ENCODE measurements around the gene DUSP7. TPM values are rescaled to one million over a fixed set of nuclear protein-coding genes. Genes with fewer than 3 reads are reported as not detected.

DUSP7 gene
- total and polyA plus RNA-seq, 9 of the 15 experiments (the other 6 are each of a cell fraction or from before 2014, with no cell fraction given), result 0.45 to 15.8 (median 8.2) TPM

- TF ChIP-seq ARID3B (CRISPR knock-in tag; IDR thresholded peaks at IDR 0.05; ENCODE audit: borderline replicate concordance), result no peak
- no peak for TF ChIP-seq PBX2 (CRISPR knock-in tag; IDR thresholded peaks at IDR 0.05; ENCODE audit: low read depth)
- TF ChIP-seq PBX2 (tag; conservative IDR thresholded peaks at IDR 0.05; ENCODE audit: low read depth), result no peak
- no peak for TF ChIP-seq THRB (CRISPR knock-in tag; conservative IDR thresholded peaks at IDR 0.05)
- no peak for TF ChIP-seq BCL6 (CRISPR knock-in tag; IDR thresholded peaks at IDR 0.05)
- TF ChIP-seq SP2 (IDR thresholded peaks at IDR 0.05; ENCODE audit: extremely low read depth, low read depth, low read length, poor library complexity, severe bottlenecking), result no peak
- TF ChIP-seq AFF4 (CRISPR knock-in tag; IDR thresholded peaks at IDR 0.05), result no peak
- no peak for TF ChIP-seq ZNF3 (CRISPR knock-in tag; IDR thresholded peaks at IDR 0.05)
- TF ChIP-seq STAT6 (CRISPR knock-in tag; IDR thresholded peaks at IDR 0.05), result no peak
- TF ChIP-seq CREBBP (IDR thresholded peaks at IDR 0.05; ENCODE audit: low read depth, low read length), result no peak
- TF ChIP-seq ZNF696 (CRISPR knock-in tag; conservative IDR thresholded peaks at IDR 0.05), result no peak
- TF ChIP-seq RFX7 (CRISPR knock-in tag; IDR thresholded peaks at IDR 0.05), result no peak
- no peak for TF ChIP-seq SMARCB1 (IDR thresholded peaks at IDR 0.05; ENCODE audit: insufficient read length, low read depth)
- TF ChIP-seq HDAC6 (IDR thresholded peaks at IDR 0.05; ENCODE audit: low read depth, low read length), result no peak
- TF ChIP-seq NELFE (IDR thresholded peaks at IDR 0.05; ENCODE audit: insufficient read depth, insufficient read length), result no peak
- no peak for TF ChIP-seq ADNP (tag; IDR thresholded peaks at IDR 0.05)
- no peak for TF ChIP-seq TFAM (CRISPR knock-in tag; conservative IDR thresholded peaks at IDR 0.05)
Observed at GRCh38 chr3:52056521-52056967, at the start of gene DUSP7 (continued).
